C4-2B (cell line): ENCODE measurements around the gene FUT2.

ENCODE experiments used
- CTCF ChIP-seq: fragments of 450-650 bp; conservative IDR thresholded peaks from 2 replicates; pipeline ENCODE4 v1.5.1; 2017; ENCODE audit warnings: mild to moderate bottlenecking
- ZFX ChIP-seq: fragments of 450-650 bp; IDR thresholded peaks from 2 replicates; pipeline ENCODE4 v1.6.1; 2017

GRCh38 chr19:48696353-48697010 lies 711 bp downstream of the FUT2 start:
- TF ChIP-seq CTCF: no peak
- TF ChIP-seq ZFX: no peak
